Measurements from ENCODE around the gene PRKG1. TPM values are rescaled to one million over a fixed set of nuclear protein-coding genes. Genes with fewer than 3 reads are reported as not detected.

The PRKG1 gene
- total RNA-seq, 1 experiment from 2014 or later = 16.5 TPM

- H3K36me3 Mint-ChIP-seq = no peaks in the 10 kb centered on the region
- no peaks in the 10 kb centered on the region for H3K9me3 Mint-ChIP-seq
- ChIA-PET CTCF (interaction anchor here (1.0 kb wide), 1 partner anchor 18 kb away, joined by 3 read pairs; the partner anchor contains the start of gene DKK1), POLR2A (no interaction called here)
- H3K27ac Mint-ChIP-seq = no peak overlapping the region
- no peak overlapping the region for H3K4me3 Mint-ChIP-seq
- no peak for TF ChIP-seq GABPB1 (CRISPR knock-in tag; IDR thresholded peaks at IDR 0.05)
- TF ChIP-seq JUN (CRISPR knock-in tag; IDR thresholded peaks at IDR 0.05) = no peak
- no peak for TF ChIP-seq GRHL2 (CRISPR knock-in tag; IDR thresholded peaks at IDR 0.05; ENCODE audit: insufficient replicate concordance, severe bottlenecking)
- TF ChIP-seq, protein P1, sequence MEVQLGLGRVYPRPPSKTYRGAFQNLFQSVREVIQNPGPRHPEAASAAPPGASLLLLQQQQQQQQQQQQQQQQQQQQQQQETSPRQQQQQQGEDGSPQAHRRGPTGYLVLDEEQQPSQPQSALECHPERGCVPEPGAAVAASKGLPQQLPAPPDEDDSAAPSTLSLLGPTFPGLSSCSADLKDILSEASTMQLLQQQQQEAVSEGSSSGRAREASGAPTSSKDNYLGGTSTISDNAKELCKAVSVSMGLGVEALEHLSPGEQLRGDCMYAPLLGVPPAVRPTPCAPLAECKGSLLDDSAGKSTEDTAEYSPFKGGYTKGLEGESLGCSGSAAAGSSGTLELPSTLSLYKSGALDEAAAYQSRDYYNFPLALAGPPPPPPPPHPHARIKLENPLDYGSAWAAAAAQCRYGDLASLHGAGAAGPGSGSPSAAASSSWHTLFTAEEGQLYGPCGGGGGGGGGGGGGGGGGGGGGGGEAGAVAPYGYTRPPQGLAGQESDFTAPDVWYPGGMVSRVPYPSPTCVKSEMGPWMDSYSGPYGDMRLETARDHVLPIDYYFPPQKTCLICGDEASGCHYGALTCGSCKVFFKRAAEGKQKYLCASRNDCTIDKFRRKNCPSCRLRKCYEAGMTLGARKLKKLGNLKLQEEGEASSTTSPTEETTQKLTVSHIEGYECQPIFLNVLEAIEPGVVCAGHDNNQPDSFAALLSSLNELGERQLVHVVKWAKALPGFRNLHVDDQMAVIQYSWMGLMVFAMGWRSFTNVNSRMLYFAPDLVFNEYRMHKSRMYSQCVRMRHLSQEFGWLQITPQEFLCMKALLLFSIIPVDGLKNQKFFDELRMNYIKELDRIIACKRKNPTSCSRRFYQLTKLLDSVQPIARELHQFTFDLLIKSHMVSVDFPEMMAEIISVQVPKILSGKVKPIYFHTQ (CRISPR knock-in tag; IDR thresholded peaks at IDR 0.05) = no peak
- TF ChIP-seq MLX (CRISPR knock-in tag; IDR thresholded peaks at IDR 0.05) = no peak
- TF ChIP-seq, protein P2, sequence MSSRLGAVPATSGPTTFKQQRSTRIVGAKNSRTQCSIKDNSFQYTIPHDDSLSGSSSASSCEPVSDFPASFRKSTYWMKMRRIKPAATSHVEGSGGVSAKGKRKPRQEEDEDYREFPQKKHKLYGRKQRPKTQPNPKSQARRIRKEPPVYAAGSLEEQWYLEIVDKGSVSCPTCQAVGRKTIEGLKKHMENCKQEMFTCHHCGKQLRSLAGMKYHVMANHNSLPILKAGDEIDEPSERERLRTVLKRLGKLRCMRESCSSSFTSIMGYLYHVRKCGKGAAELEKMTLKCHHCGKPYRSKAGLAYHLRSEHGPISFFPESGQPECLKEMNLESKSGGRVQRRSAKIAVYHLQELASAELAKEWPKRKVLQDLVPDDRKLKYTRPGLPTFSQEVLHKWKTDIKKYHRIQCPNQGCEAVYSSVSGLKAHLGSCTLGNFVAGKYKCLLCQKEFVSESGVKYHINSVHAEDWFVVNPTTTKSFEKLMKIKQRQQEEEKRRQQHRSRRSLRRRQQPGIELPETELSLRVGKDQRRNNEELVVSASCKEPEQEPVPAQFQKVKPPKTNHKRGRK (CRISPR knock-in tag; IDR thresholded peaks at IDR 0.05; ENCODE audit: borderline replicate concordance) = no peak
- no peak for TF ChIP-seq ERG (CRISPR knock-in tag; IDR thresholded peaks at IDR 0.05)
- no peak for TF ChIP-seq ATF1 (CRISPR knock-in tag; IDR thresholded peaks at IDR 0.05)
- no peak for TF ChIP-seq TEAD4 (CRISPR knock-in tag; IDR thresholded peaks at IDR 0.05)
- no peak for TF ChIP-seq MYBL2 (CRISPR knock-in tag; IDR thresholded peaks at IDR 0.05)
- TF ChIP-seq, protein P3, sequence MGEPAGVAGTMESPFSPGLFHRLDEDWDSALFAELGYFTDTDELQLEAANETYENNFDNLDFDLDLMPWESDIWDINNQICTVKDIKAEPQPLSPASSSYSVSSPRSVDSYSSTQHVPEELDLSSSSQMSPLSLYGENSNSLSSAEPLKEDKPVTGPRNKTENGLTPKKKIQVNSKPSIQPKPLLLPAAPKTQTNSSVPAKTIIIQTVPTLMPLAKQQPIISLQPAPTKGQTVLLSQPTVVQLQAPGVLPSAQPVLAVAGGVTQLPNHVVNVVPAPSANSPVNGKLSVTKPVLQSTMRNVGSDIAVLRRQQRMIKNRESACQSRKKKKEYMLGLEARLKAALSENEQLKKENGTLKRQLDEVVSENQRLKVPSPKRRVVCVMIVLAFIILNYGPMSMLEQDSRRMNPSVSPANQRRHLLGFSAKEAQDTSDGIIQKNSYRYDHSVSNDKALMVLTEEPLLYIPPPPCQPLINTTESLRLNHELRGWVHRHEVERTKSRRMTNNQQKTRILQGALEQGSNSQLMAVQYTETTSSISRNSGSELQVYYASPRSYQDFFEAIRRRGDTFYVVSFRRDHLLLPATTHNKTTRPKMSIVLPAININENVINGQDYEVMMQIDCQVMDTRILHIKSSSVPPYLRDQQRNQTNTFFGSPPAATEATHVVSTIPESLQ (CRISPR knock-in tag; IDR thresholded peaks at IDR 0.05) = no peak
- no peak for TF ChIP-seq E2F4 (CRISPR knock-in tag; IDR thresholded peaks at IDR 0.05; ENCODE audit: borderline replicate concordance, low read depth)
- no peak for TF ChIP-seq ETV6 (CRISPR knock-in tag; IDR thresholded peaks at IDR 0.05)
- TF ChIP-seq ZNF416 (CRISPR knock-in tag; IDR thresholded peaks at IDR 0.05) = no peak
- TF ChIP-seq NR3C1 (CRISPR knock-in tag; conservative IDR thresholded peaks at IDR 0.05; ENCODE audit: low read depth) = no peak
- no peak for TF ChIP-seq SMAD3 (CRISPR knock-in tag; IDR thresholded peaks at IDR 0.05; ENCODE audit: borderline replicate concordance)
- peaks cover 9% of the 10 kb centered on the region for H3K4me1 Mint-ChIP-seq
- ATAC-seq = no peak
- H3K27me3 Mint-ChIP-seq (ENCODE audit: low read depth) = no peaks in the 10 kb centered on the region; the same call in 1 of the 2 replicates
- DNase-seq (ENCODE audit: low spot score) = no peak
Observed at GRCh38 chr10:52331638-52332364, 1257.5 kb downstream of the PRKG1 start.

Data from WTC11 (cell line).